GM19468 (cell line): Measurements from ENCODE around the gene ELL2.

ENCODE experiments used
- ATAC-seq: cut with Tn5 transposase; IDR thresholded peaks from one replicate; pipeline ENCODE4 v1.9.1; 2021; ENCODE audit warnings: mild to moderate bottlenecking, moderate library complexity, moderate number of reproducible peaks; ENCODE audit not compliant: unreplicated experiment; ENCODE audit errors: extremely low read depth

ELL2 gene

DNA sequence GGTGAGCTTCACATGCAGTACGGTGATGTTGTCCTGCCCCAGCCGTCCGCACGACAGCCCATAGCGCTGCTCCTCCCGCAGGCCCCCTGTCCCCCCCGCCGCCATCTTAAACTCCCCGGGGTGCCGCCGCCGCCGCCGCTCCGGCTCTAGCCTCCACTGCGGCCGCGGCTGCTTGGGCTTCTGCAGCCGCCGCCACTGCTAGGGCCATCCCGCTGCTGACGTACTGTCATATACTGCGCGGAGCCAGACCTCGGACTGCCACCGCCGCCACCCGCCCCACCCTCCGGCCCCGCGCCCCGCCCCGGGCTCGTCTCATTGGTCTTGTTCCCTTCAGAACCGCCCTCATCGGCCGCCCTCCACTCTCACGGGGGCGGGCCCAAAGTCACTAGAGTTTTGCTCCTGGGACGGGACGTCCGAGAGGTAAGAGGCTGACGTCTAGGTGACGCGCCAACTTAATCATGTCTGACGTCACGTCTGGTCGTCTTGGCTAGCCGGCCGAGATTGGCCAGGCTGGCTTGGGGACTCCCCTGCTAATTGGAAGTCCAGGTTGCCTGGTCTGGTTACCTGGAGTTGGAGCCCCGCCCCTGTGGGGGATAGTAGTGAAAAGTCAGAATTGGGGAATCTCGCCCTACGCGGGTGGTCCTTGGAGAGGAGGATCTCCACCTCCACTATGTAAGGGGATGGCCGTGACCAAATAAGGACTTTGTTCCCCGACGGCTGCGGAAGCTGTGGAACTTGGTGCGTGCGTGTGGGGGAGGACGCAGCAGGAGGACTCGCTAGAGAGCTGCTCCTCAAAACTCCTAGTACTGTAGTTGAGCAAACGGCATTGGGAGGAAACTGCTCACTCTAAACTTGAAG lies at the start of gene ELL2:
Gene ELL2, minus strand, starts transcription at position 235 of the 858 bp plus-strand sequence. Its CDS starts 130 bp downstream, at position 105.
- peak; percentile 93 for ATAC-seq

DNA sequence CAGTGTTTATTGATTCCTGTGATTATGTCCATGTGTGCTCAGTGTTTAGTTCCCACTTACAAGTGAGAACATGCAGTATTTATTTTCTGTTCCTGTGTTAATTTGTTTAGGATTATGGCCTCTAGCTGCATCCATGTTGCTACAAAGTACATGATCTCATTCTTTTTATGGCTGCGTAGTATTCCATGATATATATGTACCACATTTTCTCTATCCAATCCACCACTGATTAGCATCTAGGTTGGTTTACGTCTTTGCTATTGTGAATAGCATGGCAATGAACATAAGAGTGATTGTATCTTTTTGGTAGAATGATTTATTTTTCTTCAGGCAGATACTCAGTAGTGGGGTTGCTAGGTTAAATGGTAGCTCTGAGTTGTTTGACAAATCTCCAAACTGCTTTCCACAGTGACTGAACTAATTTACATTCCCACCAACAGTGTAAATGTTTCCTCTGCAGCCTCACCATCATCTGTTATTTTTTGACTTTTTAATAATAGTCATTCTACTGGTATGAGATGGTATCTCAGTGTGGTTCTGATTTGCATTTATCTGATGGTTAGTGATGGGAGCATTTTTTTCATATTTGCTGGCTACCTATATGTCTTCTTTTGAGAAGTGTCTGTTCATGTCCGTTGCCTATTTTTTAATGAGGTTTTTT lies 47.5 kb upstream of the ELL2 start:
- ATAC-seq, result no peak

DNA sequence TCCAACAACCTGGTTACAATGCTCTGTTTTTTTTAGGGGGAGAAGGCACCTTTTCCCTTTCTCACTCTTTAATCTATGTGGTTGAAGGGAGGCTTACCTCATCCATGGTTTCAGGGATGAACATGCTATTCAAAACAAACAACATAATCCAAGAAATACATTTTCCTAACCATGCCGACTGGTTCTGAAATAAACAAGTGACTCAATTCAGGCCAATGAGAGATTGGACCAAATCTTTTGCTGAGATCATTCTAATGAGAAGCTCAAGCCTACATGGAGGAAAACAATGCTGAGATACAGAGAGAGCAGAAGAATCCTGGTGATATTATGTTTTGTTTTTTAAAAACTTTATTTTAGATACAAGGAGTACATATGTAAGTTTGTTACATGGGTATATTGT lies 46.8 kb upstream of the ELL2 start:
- ATAC-seq, result no peak

DNA sequence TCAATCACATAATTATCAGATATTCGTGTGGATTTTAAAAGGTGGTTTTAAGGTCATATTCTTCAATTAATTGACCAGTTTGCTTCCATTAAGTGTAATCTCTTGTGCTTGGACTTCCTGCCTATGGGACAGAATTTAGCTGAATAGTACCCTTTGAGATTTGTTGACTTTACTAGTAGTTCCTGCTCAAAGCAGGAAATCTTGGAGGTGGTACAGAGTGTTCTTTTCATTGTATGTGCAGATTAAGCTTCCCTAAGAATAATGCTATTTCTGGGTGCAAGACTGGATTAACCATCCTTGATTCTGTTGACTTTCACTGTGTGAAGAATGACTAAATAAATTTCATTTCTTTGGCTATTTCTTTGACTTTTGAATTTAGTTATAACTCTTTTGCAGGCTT lies 45.4 kb upstream of the ELL2 start:
- no peak for ATAC-seq

DNA sequence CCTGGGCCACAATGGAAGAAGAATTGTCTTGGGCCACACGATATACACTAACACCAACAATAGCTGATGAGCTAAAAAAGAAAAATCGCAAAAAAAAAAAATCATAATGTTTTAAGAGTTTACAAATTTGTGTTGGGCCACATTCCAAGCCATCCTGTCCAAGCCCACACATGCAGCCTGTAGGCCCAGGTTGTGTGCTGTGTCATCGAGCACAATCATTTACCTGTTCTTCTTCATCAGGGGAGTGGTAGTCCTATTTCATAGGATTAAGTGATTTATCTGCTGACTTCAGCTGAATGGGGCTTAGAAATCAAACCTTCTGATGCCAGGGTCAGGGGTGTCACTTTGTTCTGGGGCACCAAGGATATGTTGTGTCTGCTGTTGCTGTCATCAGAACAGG lies 44.6 kb upstream of the ELL2 start:
- no peak for ATAC-seq

DNA sequence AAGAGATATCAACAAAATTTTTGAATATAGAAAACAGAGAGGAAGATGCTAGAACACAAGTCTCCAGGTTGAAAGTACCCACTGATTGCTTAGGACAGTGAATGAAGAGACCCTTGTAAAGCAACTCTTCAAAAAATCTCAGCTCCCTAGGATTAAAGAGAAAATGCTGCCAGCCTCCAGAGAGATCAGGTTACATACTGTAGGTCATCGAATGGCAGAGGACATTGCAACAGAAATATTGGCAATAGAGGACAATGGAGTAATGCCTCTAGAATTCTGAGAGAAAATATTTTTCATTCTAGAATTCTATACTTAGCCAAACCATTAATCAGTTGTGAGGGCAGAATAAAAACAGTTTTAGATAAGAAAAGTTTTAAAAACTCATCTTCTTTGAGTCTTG lies 43.1 kb upstream of the ELL2 start:
- ATAC-seq, result no peak

DNA sequence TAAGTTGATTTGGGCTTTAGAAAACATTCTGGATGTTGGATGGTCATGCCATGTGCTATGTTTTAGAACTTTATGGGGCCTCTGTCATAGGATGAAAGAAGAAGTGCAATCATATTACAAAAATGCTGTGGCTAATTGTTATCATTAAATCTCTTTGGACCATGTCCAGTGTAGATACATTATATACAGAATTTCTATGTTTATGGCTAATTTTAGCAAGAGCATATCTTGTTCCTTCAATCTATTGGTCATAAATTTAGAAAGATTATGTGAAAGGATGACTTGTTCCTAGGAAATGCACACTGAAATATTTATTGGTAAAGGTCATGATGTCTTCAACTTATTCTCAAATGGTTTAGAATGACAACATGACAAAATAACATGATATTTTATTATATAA lies 42.4 kb upstream of the ELL2 start:
- ATAC-seq, result no peak

DNA sequence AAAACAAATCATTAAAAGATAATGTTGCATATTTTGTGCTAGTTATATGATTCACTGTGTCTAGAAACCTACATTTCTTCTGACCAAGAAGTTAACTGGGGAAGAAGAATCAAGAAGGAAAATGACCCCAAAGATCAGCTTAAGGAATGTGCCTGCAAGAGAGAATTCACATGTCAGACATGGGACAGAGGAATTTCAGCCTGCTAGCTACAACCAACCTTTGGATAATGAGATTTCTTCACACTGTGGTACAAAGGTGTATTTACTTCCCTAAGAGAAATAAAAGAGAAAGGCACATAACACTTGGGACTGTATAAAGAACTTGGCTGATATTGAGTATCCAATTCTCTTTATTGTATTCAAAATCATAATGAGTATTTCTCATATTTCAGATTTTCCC lies 39.6 kb upstream of the ELL2 start:
- no peak for ATAC-seq

DNA sequence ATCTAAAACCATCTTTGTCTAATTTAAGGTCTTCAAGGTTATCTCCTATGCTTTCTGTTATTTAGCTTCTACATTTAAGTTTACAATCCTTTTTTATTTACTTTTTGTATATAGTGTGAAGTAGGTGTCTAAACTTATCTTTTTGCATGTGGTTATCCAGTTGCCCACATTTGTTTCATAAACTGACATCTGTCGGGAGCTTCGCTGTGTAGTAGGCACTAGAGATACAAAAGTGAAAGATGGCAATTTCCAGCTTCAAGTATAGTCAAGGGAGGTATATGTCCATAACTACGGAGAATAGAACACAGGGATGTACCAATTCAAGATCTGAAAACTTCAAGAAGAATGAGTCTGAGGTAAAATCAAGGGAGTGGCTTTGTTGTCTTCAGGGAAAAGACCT lies 38.7 kb upstream of the ELL2 start:
- no peak for ATAC-seq

DNA sequence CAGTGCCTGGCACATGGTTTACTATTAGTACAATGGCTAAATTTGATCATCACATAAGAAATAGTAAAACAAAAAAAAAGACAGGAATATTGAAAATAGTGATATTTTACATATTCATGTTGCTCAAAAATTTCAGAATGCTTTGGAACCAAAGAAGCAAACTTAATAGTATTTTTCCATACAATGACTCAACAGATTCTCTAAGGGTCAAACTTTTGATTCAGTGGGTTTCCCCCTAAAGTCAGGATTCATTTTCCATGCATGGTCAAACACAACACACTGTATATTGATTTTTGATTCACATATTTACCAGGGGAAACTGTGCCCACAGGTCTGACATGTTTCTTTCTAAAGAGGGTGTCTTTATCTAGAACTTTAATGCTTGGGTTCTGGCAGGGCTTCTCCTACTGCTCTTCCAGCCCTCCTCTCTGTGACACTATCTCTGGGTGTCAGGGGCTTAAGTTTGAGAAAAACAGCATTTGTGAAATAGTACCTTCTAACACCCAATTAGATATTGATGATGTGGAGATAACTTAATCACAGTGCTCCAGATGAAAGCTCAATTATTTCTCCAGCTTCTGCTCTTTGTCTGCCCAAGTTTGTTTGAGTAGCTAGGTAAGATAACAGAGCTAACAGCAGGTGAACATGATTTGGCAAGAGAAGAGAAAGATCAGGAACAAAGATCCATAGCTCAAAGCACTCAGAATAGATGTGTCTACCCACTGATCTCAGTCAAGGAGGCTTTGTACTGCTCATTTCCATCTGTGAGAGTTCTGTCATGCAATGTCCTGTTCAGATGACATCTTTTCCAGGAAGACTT lies 35.5 kb upstream of the ELL2 start:
- ATAC-seq, result no peak

DNA sequence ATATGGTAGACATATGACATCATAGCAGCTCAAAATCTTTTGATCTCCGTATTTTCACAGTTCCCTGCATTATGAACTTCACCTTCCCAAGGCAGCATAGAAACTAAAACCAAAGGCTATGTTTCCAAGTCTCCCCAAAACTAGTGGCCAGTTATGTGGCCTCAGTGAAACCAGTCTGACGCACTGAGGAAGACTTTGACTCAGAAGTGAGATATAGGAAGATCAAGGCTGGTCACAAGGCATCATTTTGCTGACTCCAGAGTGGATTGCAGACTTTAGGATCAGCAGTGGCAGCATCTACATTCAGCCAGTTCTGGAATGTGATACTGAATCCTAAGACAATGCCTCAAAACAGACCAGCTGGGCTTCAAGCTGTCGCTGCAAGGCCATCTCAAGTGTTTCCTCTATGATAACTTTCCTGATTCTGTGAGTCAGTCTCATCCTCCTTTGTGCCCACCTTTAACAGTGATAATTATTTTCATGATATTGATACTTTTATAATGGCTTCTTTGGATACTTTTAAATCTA lies 34.4 kb upstream of the ELL2 start:
- ATAC-seq, result no peak

DNA sequence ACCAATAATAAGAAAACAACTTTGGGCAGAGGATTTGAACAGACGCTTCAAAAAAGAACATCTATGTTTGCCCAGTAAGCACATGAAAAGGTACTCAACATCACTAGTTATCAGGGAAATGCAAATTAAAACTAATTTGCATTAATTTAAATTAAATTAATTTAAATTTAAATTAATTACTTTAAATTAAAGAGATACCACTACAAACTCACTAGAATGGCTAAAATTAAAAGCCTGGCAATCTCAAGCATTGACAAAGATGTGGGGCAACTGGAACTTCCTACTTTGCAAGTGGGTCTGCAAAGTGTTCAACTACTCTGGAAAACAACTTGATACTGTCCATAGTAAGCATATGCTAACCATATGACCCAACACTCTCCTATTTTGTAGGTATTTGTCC lies 32.1 kb upstream of the ELL2 start:
- ATAC-seq, result no peak

DNA sequence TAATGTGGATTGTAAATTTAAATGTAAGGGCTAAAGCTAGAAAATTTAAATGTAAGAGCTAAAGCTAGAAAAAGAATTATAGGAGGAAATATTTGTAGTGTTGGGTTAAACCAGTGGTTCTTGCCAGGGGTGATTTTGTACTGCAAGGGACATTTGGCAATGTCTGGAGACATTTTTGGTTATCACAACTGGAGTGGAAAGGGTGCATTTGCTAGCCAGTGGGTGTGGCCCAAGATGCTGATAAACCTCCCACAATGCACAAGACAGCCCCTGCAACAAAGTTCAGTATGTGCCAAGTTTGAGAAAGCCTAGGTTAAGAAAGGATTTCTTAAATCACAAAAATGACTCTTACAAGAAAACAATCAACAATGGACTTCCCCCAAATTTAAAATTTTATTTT lies 31.6 kb upstream of the ELL2 start:
- ATAC-seq, result no peak

DNA sequence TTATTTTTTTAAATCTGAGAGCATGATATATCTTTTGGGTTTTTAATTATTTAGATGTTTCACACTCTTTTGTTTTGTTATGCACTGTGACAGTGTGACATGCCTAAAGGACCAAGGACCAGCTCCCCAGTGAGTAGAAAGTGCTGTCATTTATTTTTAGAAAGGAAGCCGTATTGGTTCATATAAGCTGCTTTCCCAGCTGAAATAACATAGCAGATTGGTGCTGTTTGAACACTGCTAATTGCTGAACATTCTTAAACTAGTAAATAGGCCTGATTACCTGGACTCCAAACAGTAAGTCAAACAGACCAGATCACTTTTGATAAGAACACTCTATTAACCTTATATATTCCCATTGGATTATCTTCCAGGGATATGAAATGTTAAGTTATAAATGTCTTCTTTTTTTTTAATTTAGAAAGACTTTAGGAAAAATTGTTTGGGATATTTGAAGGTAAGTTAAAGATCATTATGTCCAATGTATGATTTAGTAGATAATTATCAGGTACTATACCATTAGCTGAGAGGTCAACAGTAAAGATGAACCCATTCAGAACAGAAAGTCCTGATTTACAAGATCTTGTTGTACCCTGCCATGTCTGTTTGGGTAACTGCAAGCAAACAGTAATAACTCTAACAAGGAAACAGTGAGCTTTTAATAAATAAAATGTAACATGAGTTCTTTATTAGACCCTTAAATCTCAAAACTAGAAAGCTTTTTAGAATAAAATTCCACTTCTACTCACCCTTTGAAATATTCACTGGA lies 27.8 kb upstream of the ELL2 start:
- no peak for ATAC-seq

DNA sequence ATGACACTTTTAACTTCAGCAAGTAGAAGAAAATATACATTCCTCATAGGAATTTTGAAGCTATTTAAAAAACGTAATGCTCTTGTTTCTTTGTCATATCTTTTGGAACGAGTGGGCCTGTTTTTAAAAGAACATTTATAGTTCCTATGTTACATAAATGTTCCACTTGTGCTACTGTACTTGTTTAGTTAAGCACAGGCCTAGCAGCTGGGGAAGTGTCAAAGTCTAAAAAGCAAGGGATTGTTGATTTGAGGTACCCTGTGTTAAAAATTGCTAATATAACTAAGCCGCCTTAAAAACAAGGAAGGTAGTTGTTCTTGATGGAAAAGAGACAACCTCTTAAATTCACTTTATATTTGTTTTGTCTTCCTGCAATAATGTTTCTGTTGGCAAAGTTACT lies 27.2 kb upstream of the ELL2 start:
- no peak for ATAC-seq

DNA sequence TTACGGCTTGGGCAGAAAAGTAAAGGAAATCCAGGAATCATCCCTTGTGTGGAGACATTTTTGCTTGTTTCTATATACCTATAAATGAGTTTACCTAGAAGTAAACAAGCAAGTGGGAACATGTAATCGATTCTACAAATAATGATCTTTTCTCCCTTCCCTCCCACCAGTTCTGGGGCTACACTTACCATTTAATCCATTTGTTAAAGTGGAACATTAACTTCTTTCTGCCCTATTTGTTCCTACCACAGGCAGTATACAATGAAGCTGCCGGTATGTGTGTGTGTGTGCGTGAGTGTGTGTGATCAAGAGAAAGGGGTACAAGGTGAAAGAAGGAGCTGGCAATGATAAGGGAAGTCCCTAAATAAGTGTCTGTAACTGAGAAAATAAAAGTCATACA lies 26.4 kb upstream of the ELL2 start:
- ATAC-seq, result no peak

DNA sequence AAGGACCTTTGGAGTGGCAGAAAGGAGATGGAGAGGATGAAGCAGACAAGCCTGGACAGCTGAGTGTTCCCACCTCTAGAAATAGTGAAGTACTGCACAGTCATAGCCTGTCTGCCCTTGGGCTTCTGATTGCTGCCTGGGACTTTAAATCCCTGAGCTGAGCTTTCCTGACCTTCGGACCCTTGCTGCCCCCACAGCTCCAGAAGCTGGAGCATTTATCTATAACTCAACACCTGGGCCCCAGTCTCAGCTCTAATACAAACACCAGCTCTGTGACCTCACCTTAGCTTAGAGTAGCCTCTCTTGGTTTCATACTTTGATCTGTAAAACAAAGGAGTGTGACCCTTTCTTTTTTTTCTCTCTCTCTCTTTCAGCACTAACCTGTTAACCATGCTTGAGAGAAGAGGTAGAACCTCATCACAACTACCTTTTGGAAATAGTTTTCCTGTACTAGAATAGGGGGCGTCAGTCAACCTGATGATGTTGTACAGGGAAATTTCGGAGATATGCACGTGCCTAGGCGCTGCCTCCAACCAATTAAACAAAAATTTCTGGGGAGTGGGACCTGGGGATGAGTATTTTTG lies 25.4 kb upstream of the ELL2 start:
- no peak for ATAC-seq

DNA sequence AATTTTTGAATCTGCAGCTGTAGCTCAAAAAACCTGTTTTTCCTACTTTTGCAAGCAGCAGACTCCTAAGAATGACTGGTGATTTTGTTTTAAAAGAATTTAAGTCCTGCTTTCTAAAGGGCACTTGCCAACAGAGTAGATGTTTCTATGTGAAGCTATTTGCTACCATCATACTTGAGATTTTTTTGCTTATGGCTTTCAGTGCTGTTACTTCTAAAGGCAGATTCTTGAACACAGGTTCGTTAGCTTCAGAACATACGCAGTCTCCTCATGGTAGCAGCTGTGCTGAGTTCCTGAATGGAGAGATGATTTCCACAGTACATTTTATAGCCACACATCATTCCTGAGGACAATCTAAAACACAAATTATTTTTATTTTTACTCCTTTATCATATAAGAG lies 24.4 kb upstream of the ELL2 start:
- no peak for ATAC-seq

DNA sequence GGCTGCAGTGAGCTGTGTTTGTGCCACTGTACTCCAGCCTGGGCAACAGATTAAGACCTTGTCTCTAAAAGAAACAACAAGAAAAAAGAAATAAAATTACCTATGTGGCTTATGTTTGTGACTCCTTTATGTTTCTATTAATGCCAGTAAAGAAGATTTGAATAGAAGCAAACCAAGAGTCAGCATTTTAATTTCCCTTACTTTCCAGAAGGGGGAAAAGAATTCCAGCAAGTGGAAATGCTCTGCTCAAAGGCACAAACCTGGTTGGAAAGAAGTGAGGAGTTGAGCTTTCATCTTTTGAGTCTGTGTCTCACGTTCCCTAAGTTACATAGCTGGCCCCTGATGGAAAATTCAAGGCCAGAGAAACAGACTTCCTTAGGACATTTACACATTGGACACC lies 23.6 kb upstream of the ELL2 start:
- no peak for ATAC-seq
